Hematopoietic multipotent progenitor cell treated with erythropoietin and hydrocortisone succinate and interleukin-3 and kit ligand, for 17 days (in vitro differentiated cells): ENCODE measurements around the gene KIN.
"Not testable (repeated sequence)": the region's sequence is repeated elsewhere in the genome, so short reads cannot be mapped to it uniquely, and the experiment has no call there.

Experiments used
- DNase-seq: peaks from one replicate; pipeline ENCODE4 v3.0.0-alpha.2; 2015; ENCODE audit warnings: low spot score

Gene KIN

GRCh38 chr10:7722927-7723529 lies 64.8 kb downstream of the KIN start:
- no peak for DNase-seq

DNA sequence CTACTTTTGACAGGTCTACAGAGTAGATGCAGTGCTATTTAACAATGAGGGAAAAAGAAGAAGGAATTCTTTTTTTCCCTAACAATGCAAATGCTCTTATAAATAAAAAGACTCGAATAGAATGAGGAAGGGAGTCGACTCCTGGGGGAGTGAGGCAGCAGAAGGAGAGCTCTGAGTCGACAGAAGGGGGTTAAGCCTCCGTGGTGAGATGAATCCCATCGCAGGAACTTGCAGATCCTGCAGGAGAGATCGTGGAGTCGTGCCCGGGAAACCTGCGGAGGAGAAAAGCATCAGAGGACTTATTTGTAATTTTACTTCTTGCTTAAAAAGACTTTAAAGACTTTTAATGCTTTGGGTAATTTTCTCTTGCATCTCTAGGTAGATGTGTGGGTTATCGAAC lies 67.3 kb downstream of the KIN start:
- DNase-seq: no peak

DNA sequence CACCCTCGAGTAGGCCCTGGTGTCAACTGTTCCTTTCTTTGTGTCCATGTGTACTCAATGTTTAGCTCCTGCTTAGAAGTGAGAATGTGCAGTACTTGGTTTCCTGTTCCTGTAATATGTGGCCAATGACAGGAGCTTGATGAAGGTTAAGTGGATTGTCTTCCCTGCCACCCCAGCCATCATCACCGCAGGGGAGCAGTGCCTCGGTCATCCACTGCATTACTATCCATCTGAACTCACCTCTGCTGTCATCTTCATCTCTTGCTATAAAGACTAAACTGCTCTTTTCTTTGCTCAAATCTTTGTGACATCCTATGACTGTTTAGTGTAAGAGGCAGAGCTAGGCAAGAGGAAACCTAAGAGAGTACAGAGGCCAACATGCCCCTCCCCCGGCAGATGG lies 69.1 kb downstream of the KIN start:
- DNase-seq: no peak

DNA sequence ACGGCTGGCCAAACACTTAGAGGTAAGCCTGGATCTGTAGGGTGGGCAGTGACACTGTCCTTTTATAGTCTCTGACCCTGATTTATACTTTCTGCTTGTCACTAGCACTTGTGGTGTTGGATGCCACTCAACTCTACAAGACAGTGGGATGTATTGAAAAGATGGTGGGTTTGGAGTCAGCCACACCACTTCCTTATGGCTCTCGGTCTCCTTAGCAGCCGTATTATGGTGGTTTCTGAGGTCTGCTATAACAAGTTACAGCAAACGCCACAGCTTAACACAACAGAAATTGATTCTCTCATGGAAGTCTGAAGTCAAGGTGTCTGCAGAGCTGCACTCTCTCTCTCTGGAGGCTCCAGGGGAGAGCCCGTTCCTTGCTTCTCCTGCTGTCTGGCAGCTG lies 70.0 kb downstream of the KIN start:
- no peak for DNase-seq

DNA sequence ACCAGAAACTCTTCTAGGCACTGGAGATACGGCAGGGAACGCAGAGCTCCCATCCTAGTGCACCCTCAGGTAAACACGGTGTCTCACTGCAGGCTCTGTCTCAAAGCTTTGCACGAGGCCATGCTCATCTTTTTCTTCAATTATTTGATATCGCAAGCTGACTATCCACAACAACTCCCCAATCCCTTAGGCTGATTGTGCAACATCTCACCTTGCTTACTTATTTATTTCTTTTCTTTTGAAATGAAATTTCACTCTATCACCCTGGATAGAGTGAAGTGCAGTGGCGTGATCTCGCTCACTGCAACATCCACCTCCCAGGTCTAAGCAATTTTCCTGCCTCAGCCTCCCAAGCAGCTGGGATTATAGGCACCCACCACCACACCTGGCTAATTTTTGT lies 72.3 kb downstream of the KIN start:
- no peak for DNase-seq

DNA sequence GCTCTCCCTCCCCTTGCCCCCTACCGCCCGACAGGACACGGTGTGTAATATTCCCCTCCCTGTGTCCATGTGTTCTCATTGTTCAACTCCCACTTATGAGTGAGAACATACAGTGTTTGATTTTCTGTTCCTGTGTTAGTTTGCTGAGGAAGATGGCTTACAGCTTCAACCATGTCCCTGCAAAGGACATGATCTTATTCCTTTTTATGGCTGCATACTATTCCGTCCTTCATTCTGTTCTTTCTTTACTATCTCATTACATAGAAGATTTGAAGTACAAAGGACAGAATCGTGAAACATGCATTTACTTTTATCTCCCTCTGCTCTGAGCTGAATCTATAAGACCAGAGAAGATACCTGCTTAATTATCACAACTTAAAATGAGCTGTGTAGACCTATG lies 76.7 kb downstream of the KIN start:
- not testable (repeated sequence) for DNase-seq

GRCh38 chr10:7710446-7710845 lies 77.3 kb downstream of the KIN start:
- DNase-seq: no peak

GRCh38 chr10:7708832-7709231 lies 79.0 kb downstream of the KIN start:
- no peak for DNase-seq

DNA sequence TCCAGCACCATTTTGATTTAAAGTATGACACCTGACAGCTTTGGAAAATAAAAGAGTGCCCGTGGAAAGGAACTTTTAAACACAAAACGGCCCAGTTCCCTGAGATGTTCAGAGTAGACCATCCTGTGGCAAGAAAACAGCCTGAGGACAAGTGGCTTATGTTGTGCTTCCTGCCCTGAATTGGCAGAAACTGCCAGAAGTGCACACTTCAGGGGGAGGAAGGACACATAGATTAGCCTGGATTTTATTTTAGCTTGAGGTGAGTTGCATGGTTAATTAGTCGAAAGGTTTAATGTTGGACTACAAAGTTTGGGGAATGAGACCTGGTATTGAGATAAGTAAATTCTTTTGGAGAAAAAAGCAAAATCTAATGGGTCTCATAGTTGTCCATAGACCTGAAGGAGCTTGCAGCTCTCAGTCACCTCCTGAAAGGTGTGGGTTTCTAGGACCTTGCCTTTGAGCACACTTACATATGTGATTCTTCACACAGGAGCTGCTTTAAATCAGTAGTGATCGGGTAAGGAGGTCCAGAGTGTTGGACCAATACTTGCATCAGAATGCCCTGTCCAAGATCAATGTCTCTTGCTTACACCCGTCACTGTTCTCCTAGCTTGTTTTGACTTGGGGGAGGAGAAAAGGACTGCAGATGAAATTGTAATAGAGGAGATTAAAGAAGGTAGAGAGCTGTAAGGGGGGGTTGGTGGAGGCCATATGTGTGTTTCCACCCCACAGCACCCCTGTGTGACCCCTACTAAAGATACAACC lies 79.8 kb downstream of the KIN start:
- no peak for DNase-seq

DNA sequence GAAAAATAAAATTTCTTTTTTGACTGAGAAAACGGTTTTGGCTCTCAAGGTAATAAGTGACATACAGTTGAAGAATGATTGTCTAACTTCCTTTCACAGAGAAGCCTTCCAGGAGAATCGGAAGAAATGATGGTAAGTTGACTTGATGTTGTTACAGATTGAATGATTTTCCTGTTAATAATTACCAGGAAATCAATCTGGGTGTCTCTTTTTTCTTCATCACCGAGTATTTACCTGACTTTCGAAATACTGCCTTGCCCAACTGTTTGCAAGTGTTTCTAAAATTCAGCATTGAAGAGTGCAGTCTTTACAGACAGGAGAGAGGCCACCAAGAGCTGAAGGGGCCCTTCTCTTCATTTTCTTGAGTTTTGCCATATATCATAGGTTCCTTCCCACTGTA lies 80.7 kb downstream of the KIN start:
- no peak for DNase-seq

GRCh38 chr10:7706534-7707073 lies 81.2 kb downstream of the KIN start:
- no peak for DNase-seq

DNA sequence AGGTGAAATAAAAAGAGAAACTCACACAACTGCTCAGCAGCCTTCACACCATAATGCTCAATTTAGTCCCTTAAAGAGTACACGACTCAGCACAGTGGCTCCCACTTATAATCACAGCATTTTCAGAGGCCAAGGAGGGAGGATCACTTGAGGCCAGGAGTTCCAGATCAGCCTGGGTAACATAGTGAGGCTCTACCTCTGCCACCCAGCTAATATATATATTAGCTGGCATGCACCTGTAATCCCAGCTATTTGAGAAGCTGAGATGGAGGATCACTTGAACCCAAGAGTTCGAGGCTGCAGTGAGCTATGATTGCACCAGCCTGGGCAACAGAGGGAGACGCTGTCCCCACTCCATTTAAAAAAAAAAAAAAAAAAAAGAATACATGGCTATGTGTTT lies 82.5 kb downstream of the KIN start:
- DNase-seq: no peak

DNA sequence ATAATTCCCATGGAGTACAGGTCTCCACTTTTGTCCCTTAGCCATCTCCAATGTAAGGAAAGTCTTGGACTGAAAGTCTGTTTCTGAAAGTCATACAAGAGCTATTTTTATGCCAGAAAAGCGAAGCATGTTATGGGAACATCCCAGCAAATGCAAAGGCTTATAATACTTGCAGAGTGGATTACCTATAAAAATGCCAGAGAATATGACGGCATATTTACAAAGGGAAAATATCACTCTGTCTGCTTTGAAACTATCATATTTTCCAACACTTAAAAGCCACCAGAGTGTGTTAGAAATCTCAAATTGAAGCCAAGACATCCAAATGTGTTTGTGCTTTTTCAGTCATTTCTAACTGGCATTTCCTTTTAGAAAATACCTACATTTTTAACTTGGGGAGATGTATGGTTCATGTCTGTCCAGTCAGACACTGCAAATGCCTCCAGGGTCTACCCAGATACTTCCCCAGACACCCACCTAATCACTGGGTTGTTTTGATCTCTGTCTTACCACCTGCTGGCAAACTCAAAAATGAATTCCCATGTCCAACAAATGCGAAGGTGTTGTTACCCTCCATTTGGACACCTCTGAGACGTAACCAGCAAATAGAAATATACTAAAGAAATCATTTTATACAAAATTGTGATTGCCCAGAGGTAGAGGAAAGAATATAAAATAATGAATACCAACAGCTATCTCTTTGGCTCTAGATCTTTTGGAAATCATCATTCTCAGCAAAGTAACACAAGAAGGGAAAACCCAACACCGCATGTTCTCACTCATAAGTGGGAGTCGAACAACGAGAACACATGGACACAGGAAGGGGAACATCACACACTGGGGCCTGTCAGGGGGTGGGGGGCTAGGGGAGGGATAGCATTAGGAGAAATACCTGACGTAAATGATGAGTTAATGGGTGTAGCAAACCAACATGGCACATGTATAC lies 83.4 kb downstream of the KIN start:
- DNase-seq: no peak

GRCh38 chr10:7703140-7703539 lies 84.7 kb downstream of the KIN start, which contains the start of gene ITIH2:
TSS of gene ITIH2 (plus strand) at chr10:7703316. CDS start at chr10:7703435, 119 bp downstream.
- DNase-seq: no peak

DNA sequence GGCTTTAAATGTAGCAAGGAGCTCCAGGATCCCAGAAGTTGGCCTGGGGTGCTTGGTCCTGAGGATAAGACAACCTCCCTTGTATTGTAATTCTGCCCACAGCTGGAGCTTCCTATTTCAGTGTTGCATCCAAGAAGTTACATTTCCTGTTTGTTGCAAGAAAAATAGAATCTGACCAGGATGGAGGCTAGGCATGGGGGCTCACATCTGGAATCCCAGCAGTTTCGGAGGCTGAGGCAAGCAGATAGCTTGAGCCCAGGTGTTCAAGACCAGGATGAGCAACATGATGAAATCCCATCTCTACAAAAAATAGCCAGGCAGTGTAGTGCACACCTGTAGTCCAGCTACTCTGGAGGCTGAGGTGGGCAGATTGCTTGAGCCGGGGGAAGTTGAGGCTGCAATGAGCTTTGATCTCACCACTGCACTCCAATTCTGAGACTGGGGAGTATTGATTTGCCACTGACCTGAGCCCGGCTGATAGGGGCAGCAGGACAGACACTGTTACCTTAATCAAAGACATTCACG lies 85.4 kb downstream of the KIN start:
- DNase-seq: no peak

DNA sequence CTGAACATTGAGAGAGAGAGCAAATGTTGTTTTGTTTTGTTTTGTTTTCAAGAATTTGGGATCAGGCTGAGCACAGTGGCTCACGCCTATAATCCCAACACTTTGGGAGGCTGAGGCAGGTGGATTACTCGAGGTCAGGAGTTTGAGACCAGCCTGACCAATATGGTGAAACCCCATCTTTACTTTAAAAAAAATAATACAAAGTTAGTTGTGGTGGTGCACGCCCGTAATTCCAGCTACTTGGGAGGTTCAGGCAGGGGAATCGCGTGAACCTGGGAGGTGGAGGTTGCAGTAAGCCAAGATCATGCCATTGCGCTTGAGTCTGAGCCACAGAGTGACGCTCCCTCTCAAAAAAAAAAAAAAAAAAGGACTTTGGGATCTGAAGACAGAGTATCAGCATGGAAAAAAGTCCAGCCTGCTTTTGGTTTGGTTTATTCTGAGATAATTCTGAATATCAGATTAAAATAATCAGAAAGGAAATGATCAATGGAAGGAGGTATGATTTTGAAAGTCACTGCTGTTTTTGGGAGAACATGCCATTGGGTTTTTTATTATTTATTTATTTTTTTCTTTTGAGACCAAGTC lies 86.5 kb downstream of the KIN start:
- no peak for DNase-seq
